GM03348 (cell line): Measurements from ENCODE around the gene POU6F2.

Source experiments
- DNase-seq: peaks from one replicate; pipeline ENCODE4 v3.0.0; 2012; ENCODE audit warnings: low spot score

POU6F2 gene

DNA sequence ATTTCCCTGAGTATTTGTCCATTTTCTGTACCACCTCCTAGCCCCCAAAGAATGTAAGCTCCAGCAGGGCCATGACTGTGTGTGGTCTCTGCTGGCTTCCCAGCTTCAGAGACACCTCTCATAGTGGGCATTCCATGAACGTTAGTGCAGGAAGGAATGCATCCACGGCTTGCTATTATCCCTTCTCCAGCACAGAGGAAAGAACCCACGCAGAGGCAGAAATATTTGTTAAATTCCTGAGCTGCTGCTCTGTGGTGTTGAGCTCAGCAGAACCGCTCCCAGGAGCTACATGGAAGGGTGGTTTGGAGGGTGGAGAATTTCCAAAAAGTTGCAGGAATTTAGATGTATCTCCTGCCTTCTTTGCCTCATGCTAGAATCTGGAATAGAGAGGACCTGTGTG lies 275.2 kb downstream of the POU6F2 start:
- DNase-seq, result peak; percentile 20

DNA sequence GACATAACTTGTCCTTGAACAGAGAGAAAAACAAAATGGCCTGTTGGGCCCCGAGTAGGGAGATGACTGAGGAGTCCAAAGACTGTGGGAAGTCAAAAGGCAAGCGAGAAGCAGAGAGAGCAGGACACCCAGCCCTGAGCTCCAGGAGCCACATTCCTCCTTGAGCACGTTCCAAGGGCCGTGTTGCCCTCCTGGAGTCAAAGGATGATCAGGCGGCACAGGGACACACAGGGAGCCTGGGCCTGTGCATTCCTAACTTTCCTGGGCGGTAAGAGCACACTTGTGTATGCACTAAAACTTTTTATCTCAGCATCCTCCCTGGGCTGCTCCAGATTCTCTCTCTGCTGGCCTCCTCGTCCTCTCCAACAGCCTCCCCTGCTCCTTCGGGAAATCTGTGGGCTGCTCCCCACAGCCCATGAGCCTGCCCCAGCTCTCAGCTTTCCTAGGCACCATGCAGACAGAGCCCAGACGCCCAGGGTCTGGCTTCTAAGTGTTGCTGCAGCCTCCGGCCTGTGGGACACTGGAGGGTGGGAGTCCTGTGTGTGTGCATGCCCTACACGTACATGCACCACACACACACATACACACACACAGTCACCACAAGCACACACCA lies 281.8 kb downstream of the POU6F2 start:
- no peak for DNase-seq

DNA sequence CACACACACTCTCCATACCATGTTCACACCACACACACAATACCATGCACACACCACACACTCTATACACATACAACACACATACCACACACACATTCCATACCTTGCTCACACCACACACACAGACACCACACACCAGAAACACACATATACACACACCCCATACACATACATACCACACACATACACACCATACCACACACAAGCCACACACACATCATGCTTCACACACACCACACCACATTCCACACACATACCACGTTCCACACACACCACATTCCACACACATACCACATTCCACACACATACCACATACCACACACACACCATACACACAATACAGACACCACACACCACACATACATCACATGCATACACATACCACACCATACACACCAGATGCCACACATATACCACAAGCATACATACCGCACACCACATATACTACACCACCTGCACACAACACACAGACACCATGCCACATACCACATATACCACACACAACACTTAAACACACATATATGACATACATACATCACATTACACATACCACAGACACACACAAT lies 282.7 kb downstream of the POU6F2 start:
- DNase-seq, result no peak

DNA sequence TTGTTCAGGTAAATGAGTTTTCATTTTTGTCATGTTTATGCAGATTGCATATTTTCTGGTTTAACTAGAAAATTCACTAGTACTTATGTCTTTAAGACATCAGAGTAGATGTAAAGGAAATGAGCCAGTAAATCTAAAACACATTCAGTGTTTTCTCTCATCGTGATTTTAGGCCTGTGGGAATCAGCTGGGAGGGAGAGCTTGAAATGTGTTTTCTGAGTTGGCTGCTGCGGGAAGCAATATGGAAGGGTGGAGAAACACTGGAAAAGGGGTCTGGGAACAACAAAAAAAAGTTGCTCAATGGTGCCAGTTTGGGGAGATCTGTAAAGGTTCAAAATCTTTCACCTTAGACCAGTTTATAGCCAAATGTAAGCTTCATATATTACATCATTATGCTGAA lies 284.1 kb downstream of the POU6F2 start:
- DNase-seq, result no peak

DNA sequence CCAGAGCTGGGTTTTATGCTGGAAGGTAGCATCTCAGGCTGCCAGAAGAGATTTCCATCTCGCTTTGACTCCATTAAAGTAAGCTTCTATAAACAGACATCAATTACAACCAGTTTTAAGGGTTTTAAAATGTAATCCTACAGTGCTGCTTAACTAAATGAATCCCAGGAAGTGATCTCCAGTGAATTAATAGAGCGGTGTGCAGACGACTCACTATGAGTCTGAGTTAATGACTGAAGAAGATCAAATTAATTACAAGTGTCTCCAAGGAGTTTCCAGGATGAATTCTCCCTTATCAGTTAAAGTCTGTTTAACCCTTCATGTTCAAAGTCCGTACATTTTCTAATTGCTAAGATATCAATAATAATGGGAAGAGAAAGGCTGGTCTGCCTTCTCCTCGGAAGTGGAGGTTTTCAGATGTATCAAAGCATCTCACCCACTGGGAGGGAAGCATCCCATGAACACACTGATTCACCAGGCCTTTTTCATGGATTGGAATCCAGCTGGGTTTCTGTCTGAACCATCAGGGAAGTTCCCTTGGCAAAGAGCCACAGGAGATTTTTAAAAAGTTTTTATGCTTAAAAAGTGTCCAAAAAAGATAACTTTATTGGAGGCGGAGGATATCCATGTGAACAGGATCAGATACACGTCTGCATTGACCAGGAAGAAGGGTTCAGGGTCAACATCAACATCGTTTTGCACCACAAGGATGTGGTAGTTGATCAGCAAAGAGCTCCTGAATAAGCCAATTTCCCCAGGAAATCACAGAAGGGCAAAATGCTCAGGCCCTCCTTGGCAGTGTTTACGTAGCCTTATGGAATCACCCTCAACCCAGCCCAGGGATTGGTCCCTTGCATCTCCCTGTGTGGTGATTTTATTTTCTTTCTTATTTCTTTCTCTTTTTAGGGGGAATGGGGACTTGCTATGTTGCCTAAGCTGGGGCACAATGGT lies 288.2 kb downstream of the POU6F2 start:
- no peak for DNase-seq

DNA sequence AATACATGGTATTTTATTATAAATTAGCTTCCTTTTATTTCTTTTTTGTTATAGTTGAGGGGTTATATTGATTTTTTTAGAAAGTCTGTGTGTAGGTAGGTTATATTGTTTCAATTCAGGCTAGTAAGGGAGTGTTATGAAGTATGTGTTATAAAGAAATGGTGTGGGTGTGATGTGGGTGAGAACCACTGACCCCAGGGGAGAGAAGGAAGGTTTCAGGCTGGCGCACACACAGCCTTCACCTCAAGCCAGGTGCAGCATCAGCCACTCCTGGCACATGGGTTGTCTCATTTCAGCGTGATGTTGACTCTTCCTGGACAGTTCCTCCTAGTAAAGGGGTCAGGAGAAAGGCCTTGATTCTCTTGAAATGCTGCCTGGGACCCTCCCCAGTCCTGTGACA lies 291.3 kb downstream of the POU6F2 start:
- no peak for DNase-seq

DNA sequence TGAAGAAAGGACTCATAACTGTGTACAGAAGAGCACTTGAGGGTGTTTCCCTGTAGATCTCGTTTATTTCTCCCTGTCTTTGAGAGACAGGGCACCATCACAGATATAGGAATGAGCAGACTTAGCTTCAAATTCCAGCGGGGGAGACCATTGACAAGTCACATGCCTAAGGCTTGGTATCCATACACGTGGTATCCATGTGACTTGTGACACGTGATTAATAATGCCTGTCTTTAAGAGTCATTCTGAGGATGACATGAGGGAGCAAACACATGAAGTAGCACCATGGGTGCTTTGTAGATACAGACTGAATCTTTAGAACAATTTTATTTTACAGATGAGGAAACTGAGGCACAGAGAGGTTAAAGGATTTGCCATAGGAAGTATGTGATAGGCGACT lies 292.3 kb downstream of the POU6F2 start:
- no peak for DNase-seq

DNA sequence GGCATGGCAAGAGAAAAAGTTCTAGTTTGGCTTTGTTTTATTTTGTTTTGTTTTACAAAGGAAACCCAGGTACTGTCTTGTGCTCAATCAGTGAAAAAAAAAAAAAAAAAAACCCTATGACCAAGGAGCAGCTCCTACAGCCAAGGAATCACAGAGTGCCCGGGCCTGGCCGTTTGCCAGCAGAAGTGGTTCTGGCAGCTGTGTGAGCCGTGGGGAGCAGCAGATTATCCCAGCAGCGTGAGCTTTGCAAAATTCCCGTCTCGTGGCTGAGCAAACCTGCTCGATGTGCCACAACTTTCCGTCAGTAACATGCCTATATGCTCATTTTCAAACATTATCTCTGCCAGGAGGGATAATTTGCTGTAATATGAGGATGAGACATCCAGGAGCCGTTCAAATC lies 293.7 kb downstream of the POU6F2 start:
- DNase-seq, result no peak

DNA sequence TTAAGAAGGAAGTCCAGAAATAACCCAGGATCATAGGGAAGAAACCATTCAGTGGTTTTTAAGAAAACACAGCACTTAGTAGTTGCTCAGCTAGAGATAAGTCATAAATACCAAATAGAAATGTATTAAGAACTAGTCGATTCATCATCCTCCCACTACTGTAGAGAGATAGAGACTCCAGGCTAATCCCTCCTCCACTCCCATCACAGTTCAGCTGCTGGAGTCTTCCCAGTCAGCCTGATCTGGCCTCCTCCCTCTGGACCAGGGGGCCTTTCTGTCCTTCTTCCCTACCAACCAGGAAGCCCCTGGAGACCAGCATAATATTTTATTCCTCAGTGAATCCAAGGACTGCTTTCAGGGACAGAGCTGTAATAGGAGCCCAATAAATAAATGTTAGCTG lies 294.4 kb downstream of the POU6F2 start:
- DNase-seq, result no peak

DNA sequence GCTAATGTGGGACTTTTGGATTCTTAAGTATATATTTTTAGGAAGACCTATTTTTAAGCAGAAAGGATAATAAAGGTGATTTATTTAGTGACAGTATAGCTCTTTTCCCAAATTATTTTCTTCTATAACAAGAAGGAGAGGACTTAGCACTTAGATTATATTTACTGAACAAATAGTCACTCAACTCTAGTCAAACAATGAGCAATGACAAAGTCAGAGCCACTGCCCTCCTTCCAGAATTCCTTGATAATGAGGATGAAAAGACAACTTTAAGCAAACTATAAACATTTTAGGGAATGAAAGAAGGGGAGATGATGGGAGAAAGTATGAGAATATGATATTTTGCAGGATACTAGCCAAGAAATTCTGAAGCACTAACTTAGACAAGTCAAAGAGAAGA lies 295.0 kb downstream of the POU6F2 start:
- DNase-seq, result no peak

DNA sequence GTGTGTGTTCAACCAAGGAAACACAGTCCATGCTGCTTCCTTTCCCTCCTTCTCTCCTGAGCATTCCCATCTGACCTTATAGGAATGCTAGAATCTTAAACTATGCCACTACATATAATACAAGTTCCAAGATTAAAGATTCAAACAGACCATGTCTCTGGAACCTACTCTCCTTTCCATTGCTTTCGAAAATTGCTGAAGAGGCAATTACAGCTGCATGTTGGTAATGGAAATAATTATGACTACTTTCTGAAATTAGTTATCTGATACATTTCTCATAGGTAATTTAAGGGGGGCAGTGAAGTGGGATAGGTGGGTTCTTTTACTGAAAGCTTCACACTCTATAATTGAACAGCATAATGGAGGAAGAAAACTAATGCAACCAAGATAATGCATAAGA lies 302.6 kb downstream of the POU6F2 start:
- DNase-seq, result no peak

DNA sequence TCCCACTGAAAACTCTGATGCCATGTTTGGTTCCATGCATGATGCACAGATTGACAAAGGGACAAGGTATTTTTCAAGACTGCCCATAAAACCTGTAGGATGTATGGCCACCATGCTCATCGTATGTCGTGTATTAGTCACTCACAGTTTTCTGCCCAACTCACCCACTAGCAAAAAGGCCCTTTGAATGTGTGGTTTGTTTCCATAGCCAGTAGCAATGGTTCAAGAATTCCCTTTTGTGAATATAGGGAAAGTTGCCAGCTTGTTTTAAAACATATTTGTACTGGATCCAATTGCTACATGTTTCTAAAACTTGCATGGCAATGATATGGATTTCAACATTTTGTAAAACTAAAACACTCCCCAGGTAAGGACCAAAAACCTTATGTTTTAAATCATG lies 307.5 kb downstream of the POU6F2 start:
- no peak for DNase-seq

DNA sequence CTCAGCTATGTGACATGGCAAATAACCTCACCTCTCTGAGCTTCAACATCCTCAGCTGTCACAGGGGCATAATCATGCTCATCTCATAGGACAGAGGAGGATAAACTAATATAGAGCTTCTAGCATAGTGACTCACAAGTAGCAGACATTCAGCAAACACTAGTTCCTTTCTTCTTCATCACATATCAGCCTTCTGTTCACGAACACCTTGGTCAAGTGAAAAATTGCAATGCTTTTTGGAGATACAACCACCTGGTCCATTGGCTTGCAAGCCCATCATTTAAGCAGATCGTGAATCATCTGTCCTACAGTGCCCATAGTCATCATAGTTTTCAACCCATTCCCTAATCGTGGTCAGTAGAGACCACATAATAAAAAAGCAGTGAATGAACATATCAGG lies 310.6 kb downstream of the POU6F2 start:
- no peak for DNase-seq

DNA sequence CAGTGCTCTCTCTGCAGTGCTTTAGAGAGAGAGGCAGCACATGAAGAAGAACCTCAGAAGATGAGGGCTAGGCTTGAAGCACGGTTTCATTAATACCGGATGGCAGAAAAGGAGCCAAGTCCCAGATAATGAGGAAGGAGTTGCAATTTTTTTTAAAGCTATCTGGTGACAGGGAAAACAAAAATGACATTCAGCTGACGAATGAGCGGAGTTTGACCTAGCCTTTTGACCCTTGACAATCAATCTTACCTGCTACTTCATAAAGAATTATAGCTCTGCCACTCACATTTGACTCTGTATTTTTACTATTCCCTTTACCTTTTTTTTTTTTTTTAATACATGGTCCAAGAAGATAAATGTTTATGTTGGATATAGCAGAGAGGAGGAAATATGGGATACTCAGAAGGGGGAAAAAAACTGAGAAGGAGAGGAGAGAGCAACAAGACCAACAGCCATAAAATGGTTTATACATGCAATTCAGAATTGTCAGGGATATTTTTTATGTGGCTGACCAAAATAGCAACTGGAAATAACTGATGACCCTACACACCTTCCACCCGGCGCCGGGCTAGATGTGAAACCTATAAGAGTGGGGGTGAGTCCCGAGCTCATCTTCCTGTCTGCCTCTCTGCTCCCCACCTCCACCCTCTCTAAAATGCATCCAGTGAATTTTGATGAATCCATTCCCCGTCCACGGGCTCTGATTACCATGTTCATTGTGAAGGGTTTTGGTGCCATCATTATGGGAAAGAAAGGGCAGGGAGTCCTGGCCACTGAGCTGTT lies 314.1 kb downstream of the POU6F2 start:
- no peak for DNase-seq

DNA sequence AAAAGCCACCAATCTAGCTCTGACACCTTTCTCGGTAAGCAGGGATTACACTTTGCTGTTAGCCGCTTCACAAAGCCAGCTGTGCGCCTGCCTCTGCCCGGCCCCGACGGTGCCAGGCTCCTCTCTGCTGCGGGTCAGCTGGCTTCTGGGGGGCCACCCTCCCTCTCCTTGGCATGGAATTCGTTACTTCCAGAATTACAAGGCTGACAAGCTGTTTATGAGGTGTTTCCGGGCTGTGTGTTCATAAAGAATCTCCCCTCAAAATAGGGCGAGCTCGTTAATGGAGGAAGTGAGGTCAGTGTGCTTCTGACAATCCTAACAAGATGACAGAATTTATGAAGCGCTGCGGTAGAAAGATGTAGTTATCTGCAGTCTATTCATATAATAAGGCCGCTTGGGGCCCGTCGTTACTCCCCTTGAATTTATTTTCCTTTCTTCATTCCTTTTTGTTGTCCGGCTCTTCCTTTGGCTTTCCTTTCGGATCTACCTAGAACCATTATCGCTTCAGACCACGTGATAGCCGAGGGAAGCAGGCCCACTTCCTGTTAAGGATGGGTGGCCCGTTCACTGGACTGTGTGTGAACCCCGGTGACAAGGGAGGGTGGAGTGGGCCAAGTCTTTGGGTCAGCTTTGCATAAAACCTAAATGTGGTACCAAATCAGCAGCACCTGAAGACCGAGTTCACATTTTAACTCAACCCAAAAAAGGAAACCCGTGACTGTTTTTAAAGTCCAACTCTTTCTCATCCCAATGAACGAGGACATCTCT lies 315.5 kb downstream of the POU6F2 start:
- no peak for DNase-seq

DNA sequence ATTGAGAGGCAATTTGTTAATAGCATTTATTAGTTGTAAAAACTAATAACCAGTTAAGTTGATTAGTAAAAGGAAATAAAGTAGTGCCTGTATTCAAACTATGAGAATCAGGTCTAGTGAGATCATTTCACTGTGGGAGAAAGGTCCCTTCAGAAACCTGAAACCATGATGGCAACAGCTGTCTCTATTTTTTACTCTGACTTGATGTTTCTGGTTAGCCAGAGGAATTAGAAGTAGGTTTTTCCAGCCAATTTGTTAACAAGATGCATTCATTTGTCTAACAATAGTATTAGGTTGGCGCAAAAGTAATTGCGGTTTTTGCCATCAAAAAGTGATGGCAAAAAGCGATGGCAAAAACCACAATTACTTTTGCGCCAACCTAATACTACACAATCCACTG lies 316.3 kb downstream of the POU6F2 start:
- no peak for DNase-seq

DNA sequence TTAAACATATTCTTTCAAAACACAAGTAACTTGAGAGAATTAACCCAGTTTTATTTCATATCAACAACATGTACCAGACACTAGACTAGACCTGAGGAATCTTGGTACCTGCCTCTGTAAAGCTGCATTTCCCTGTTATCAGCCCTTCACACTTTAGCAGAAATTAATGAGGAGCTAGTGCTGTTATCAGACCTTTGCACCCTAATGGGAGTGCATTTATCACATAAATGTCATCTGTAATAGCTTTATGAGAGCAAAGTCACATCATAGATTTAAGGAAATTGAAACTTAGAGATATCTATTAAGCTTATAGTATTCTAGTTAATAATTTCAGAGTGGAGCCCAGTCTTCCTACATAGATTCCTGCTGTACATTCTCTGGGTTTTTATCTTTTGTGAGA lies 318.1 kb downstream of the POU6F2 start:
- DNase-seq, result no peak

DNA sequence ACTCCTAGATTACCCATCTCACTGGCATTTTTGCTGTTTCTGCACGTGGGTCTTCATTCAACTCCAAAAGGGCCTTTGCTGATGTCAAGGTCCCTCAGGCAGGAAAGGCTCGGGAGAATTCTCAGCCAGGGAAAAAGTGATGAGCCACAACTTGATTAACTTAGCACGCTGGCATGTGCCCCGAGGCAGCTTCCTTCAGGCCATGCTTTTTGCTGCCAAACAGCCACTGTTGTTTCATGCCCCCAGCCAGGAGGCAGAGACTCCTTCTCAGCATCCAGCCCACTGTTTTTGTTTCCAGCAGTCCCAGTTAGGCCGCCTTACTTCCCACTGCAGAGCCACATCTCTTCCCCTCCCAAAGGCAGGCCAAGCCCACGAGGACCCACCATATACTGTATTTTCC lies 322.0 kb downstream of the POU6F2 start:
- DNase-seq, result no peak

DNA sequence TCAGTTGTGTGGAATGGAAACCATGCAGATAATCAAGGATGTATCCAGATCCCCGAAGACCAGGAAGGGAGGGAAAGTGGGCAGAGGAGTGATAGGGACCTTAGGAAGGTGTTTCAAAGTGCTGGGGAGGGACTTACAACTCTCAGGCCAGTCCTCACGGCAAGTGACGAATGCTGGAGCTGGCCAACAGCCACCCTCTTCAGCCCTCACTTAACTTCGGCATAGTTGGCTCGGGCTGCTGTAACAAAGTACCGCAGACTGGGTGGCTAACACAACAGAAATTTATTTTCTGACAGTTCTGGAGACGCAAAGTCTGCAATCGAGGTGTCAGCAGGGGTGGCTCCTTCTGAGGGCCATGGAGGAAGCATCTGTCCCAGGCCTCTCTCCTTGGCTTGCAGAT lies 322.6 kb downstream of the POU6F2 start:
- DNase-seq, result no peak

DNA sequence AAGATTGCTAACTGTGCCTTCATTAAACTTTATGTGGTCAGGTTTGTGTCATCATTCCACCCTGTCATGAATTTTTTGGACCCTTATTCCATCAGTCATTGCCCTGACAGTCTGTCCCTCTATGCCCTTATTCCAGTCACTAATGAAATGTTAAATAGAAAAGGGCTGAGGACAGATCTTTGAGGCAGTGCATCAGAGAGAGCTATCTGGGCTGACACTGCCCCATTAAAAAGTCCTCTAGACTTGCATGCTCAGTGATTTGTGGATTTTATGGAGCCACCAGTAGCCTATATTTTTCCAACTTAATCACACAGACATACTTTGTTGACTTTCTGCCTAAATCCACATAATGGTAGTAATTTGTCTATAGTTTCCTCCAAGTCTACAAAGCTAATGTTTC lies 323.8 kb downstream of the POU6F2 start:
- DNase-seq, result no peak

DNA sequence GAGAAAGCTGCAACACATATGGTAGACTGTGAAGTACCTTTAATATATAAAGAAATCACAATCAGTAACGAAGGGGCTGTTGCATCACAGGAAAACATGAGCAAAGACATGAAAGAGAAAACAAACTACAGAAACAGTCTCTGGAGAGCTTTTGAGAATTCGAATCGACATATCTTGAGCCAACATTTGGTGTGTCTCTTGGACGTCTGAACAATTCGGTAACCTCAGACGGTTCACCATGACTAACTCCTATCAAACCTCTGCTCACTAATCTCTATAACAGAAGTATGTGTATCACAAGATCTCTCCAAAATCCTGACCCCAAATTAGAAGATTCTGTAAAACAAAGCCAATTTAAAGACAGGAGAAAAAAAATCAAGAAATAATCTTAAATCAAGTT lies 326.5 kb downstream of the POU6F2 start:
- DNase-seq, result no peak
